NCI-H2227 (cell line): ENCODE measurements around the gene ZDHHC13.

Experiments used
- DNase-seq: peaks from one replicate; lab custom pipeline; 2025; ENCODE audit not compliant: unreplicated experiment; lab: John Stamatoyannopoulos, UW

Gene ZDHHC13

GRCh38 chr11:19116971-19117759 lies at the start of gene ZDHHC13:
Gene ZDHHC13, plus strand, starts transcription at chr11:19117168. Its CDS starts 82 bp downstream, at chr11:19117250.
- DNase-seq: peak; percentile 96

GRCh38 chr11:19071255-19071654 lies 45.7 kb upstream of the ZDHHC13 start:
- DNase-seq: peak; percentile 88

GRCh38 chr11:19072464-19072863 lies 44.5 kb upstream of the ZDHHC13 start:
- DNase-seq: no peak

- DNase-seq: no peak
Measured at GRCh38 chr11:19073454-19074415, 43.2 kb upstream of the ZDHHC13 start.

GRCh38 chr11:19075636-19076035 lies 41.3 kb upstream of the ZDHHC13 start:
- DNase-seq: no peak

GRCh38 chr11:19076744-19077589 lies 40.0 kb upstream of the ZDHHC13 start:
- peak; percentile 82 for DNase-seq

- no peak for DNase-seq
Measured at GRCh38 chr11:19077965-19078364, 39.0 kb upstream of the ZDHHC13 start.

- no peak for DNase-seq
Measured at GRCh38 chr11:19079643-19080440, 37.1 kb upstream of the ZDHHC13 start.

- no peak for DNase-seq
Measured at GRCh38 chr11:19080579-19080993, 36.4 kb upstream of the ZDHHC13 start.

GRCh38 chr11:19083166-19083565 lies 33.8 kb upstream of the ZDHHC13 start:
- no peak for DNase-seq

- no peak for DNase-seq
Measured at GRCh38 chr11:19084661-19085315, 32.2 kb upstream of the ZDHHC13 start.

- no peak for DNase-seq
Measured at GRCh38 chr11:19087658-19088057, 29.3 kb upstream of the ZDHHC13 start.

GRCh38 chr11:19088791-19089190 lies 28.2 kb upstream of the ZDHHC13 start:
- DNase-seq: no peak

GRCh38 chr11:19089421-19089820 lies 27.5 kb upstream of the ZDHHC13 start:
- DNase-seq: no peak

- no peak for DNase-seq
Measured at GRCh38 chr11:19091366-19091765, 25.6 kb upstream of the ZDHHC13 start.

GRCh38 chr11:19092342-19092741 lies 24.6 kb upstream of the ZDHHC13 start:
- DNase-seq: no peak

GRCh38 chr11:19092850-19093249 lies 24.1 kb upstream of the ZDHHC13 start:
- DNase-seq: no peak

- DNase-seq: no peak
Measured at GRCh38 chr11:19093976-19094375, 23.0 kb upstream of the ZDHHC13 start.

GRCh38 chr11:19094859-19095258 lies 22.1 kb upstream of the ZDHHC13 start:
- no peak for DNase-seq

GRCh38 chr11:19099093-19099492 lies 17.9 kb upstream of the ZDHHC13 start:
- DNase-seq: no peak
